Panc1 (cell line): ENCODE results near the gene TAAR5. TPM values are rescaled to one million over a fixed set of nuclear protein-coding genes. Genes with fewer than 3 reads are reported as not detected.
"Not testable (repeated sequence)": the region's sequence is repeated elsewhere in the genome, so short reads cannot be mapped to it uniquely, and the experiment has no call there.

Experiments
- ATAC-seq: fragments of 200-7000 bp; cut with Tn5 transposase; 2 replicates; pipeline ENCODE4 v1.9.1; 2020; ENCODE audit warnings: mild to moderate bottlenecking, moderate library complexity
- Bru-seq: library from RNA; stranded (reverse); fragments of 400-500 nt; gene quantifications from one replicate; lab custom pipeline; 2021; lab: Mats Ljungman, UMichigan
- BruChase-seq, 2 experiments: library from RNA; stranded (reverse); fragments of 400-500 nt; gene quantifications; one replicate each; lab custom pipeline; 2021; lab: Mats Ljungman, UMichigan
- BruUV-seq: library from RNA; stranded (reverse); fragments of 400-500 nt; replicated peaks from 2 replicates; lab custom pipeline; 2021; lab: Mats Ljungman, UMichigan
- CTCF ChIA-PET: fragments of 300-600 bp; sonication (Branson Sonifier 250); formaldehyde crosslinking; loops from one replicate; lab custom pipeline; 2022; ENCODE audit warnings: antibody characterized with exemption; lab: Charles Lee
- POLR2A ChIA-PET: fragments of 300-600 bp; sonication (Branson Sonifier 250); formaldehyde crosslinking; loops from one replicate; lab custom pipeline; 2022; ENCODE audit warnings: antibody characterized with exemption; lab: Charles Lee
- DNase-seq: peaks from one replicate; pipeline ENCODE4 v3.0.0-alpha.2; 2010; ENCODE audit warnings: low read depth, low spot score
- H3K27ac ChIP-seq: 2 replicates; pipeline ENCODE4 v1.5.1; 2011; ENCODE audit warnings: mild to moderate bottlenecking, low read length, inconsistent platforms
- H3K27me3 ChIP-seq: fragments of 200-500 bp; sonication (Bioruptor generic); 2 replicates; pipeline ENCODE4 v1.6.0; 2014; ENCODE audit warnings: low read length, inconsistent platforms; ENCODE audit not compliant: control insufficient read depth, insufficient read depth
- H3K36me3 ChIP-seq: fragments of 200-500 bp; sonication (Bioruptor generic); 2 replicates; pipeline ENCODE4 v1.5.1; 2014; ENCODE audit warnings: inconsistent platforms, mild to moderate bottlenecking, low read length, moderate library complexity; ENCODE audit not compliant: control insufficient read depth, insufficient read depth
- H3K4me1 ChIP-seq: 2 replicates; pipeline ENCODE4 v1.5.1; 2011; ENCODE audit warnings: inconsistent platforms, mild to moderate bottlenecking, low read length, moderate library complexity; ENCODE audit not compliant: control insufficient read depth, insufficient read depth
- H3K4me3 ChIP-seq, 2 experiments: 2 replicates each; pipeline ENCODE4 v1.5.1; 2011 to 2012; ENCODE audit warnings: low read depth in 2 of 2, low read length in 2 of 2, mild to moderate bottlenecking in 2 of 2, inconsistent platforms in 1 of 2, moderate library complexity in 1 of 2
- H3K9me3 ChIP-seq: fragments of 200-500 bp; sonication (Bioruptor generic); 2 replicates; pipeline ENCODE4 v1.5.1; 2014; ENCODE audit warnings: low read depth, mild to moderate bottlenecking, inconsistent platforms, low read length, moderate library complexity; ENCODE audit not compliant: control insufficient read depth, insufficient read depth
- POLR2AphosphoS5 ChIP-seq: IDR thresholded peaks from 2 replicates; pipeline ENCODE4 v1.6.1; 2012; ENCODE audit warnings: mild to moderate bottlenecking, low read depth, low read length, moderate library complexity
- REST ChIP-seq, 2 experiments: IDR thresholded peaks; 2 replicates each; pipeline ENCODE4 v1.6.1; 2011 to 2012; ENCODE audit warnings: low read depth in 2 of 2, control low read depth in 1 of 2, low read length in 1 of 2, mild to moderate bottlenecking in 1 of 2, moderate library complexity in 1 of 2; ENCODE audit not compliant: insufficient read depth in 1 of 2
- SIN3A ChIP-seq: IDR thresholded peaks from 2 replicates; pipeline ENCODE4 v1.6.1; 2012; ENCODE audit warnings: low read depth, mild to moderate bottlenecking, low read length, moderate library complexity, borderline replicate concordance; ENCODE audit not compliant: insufficient read depth
- TCF7L2 ChIP-seq: IDR thresholded peaks from 2 replicates; pipeline ENCODE4 v1.6.1; 2011; ENCODE audit warnings: mild to moderate bottlenecking, low read depth, low read length, inconsistent platforms
- in situ Hi-C: cut with HindIII; loops from 2 replicates; pipeline ENCODE4 v1.10.0; 2016; ENCODE audit warnings: low sequenced_read_pairs, low pct_unique_long_range_greater_than_20kb
- intact Hi-C: fragments of 100-400 bp; cut with micrococcal nuclease; formaldehyde crosslinking; loops from one replicate; pipeline ENCODE4 v1.10.0; 2022; ENCODE audit not compliant: unreplicated experiment
- long read RNA-seq: library from polyadenylated mRNA; unstranded; transcript quantifications from one replicate; pipeline ENCODE4 v2.0.0, GENCODE V29; 2021; ENCODE audit not compliant: unreplicated experiment
- polyA plus RNA-seq: library from polyadenylated mRNA; unstranded; fragments of >200 nt; gene quantifications from one replicate; pipeline ENCODE4 v1.2.1, GENCODE V29; 2012; ENCODE audit warnings: missing spikeins; ENCODE audit not compliant: insufficient read length
- total RNA-seq: library from RNA; stranded (reverse); gene quantifications from one replicate; pipeline ENCODE4 v1.2.1, GENCODE V29; 2021; ENCODE audit not compliant: unreplicated experiment
- TF ChIP-seq, protein P1 (sequence below): fragments of 450-650 bp; IDR thresholded peaks from 2 replicates; pipeline ENCODE4 v1.5.1; 2017; ENCODE audit warnings: mild to moderate bottlenecking

The TAAR5 gene
- total RNA-seq (not detected), Bru-seq, nascent RNA (not detected), BruChase-seq, experiment 1, labeled RNA remaining after a 2-hour chase (not detected), BruChase-seq, experiment 2, labeled RNA remaining after a 6-hour chase (not detected)
- polyA plus RNA-seq: not detected
- long read RNA-seq: 0 reads

DNA sequence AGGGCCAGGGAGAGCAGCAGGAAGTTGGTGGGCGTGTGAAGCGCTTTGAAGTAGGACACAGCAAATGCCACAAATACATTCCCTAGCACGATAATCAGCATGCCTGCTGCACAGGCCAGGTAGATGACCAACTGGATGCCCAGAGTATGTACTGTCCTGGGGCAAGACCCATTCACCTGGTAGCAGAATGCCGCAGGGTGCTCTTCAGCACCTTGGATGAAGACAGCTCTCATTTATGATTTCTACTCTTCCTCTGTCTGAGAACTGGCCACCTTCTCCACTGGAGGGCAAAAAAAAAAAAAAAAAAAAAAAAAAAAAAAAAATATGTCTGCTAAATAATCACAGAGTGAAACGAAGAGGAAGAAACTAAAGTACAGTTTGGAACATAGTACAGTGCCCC, at the start of gene TAAR5:
Gene TAAR5, minus strand, starts transcription at position 288 of the 400 bp plus-strand sequence. Its CDS starts 55 bp downstream, at position 233.
- H3K27ac ChIP-seq: no peak within 1 kb of the TSS
- no peaks in the 10 kb centered on the region for H3K36me3 ChIP-seq
- DNase-seq (no peak), ATAC-seq (no peak)
- CTCF ChIA-PET: no interaction called here
- no peak within 1 kb of the TSS for H3K4me3 ChIP-seq
- no TSS peak for BruUV-seq
- TF ChIP-seq SIN3A: no peak
- in situ Hi-C loops (no loop called here), intact Hi-C loops (no loop called here)
- no peaks in the 10 kb centered on the region for H3K4me1 ChIP-seq
- POLR2A ChIA-PET: no interaction called here
- H3K9me3 ChIP-seq: no peaks in the 10 kb centered on the region
- H3K27me3 ChIP-seq: no peaks in the 10 kb centered on the region; the same call in 1 of the 2 replicates

GRCh38 chr6:132637135-132637534, 47.6 kb upstream of the TAAR5 start:
- H3K27ac ChIP-seq, POLR2A ChIA-PET, intact Hi-C loops, BruUV-seq, H3K36me3 ChIP-seq, H3K4me3 ChIP-seq, H3K4me1 ChIP-seq, H3K9me3 ChIP-seq, DNase-seq, H3K27me3 ChIP-seq, ATAC-seq, in situ Hi-C loops, CTCF ChIA-PET: not testable (repeated sequence)

GRCh38 chr6:132635906-132636305, 46.4 kb upstream of the TAAR5 start:
- POLR2A ChIA-PET, in situ Hi-C loops, H3K27me3 ChIP-seq, intact Hi-C loops, BruUV-seq, H3K36me3 ChIP-seq, CTCF ChIA-PET, H3K9me3 ChIP-seq, DNase-seq, H3K4me3 ChIP-seq, ATAC-seq, H3K4me1 ChIP-seq, H3K27ac ChIP-seq: not testable (repeated sequence)

DNA sequence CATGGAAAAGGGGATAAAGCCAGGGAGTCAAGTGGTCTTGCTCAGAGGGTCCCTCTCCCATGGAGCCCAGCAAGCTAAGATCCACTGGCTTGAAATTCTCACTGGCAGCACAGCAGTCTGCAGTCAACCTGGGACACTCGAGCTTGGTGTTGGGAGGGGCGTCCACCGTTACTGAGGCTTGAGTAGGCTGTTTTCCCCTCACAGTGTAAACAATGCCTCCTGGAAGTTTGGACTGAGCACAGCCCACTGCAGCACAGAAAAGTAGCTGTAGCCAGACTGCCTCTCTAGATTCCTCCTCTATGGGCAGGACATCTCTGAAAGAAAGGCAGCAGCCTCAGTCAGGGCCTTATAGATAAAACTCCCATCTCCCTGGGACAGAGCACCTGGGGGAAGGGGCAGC, 45.7 kb upstream of the TAAR5 start:
- H3K4me1 ChIP-seq, H3K27me3 ChIP-seq, intact Hi-C loops, DNase-seq, H3K27ac ChIP-seq, in situ Hi-C loops, CTCF ChIA-PET, H3K9me3 ChIP-seq, POLR2A ChIA-PET, BruUV-seq, ATAC-seq, H3K4me3 ChIP-seq, H3K36me3 ChIP-seq: not testable (repeated sequence)

DNA sequence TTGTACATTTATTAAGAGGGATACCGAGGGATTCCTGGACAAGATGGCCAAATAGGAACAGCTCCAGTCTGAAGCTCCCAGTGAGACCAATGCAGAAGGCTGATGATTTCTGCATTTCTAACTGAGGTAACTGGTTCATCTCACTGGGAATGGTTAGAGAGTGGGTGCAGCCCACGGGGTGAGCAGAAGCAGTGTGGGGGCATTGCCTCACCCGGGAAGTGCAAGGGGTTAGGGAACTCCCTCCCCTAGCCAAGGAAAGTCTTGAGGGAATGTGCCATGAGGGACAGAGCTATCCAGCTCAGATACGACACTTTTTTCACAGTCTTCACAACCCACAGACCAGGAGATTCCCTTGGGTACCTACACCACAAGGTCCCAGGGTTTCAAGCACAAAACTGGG, 45.3 kb upstream of the TAAR5 start:
- no TSS peak for BruUV-seq
- intact Hi-C loops (no loop called here), in situ Hi-C loops (no loop called here)
- Histone ChIP-seq H3K9me3 (no peaks in the 10 kb centered on the region), H3K4me1 (no peaks in the 10 kb centered on the region), H3K27ac (no peak overlapping the region), H3K4me3 (no peak overlapping the region), H3K36me3 (no peaks in the 10 kb centered on the region), H3K27me3 (no peaks in the 10 kb centered on the region)
- ChIA-PET POLR2A (no interaction called here), CTCF (no interaction called here)
- DNase-seq (no peak), ATAC-seq (no peak)
- no peak for TF ChIP-seq REST (IDR thresholded peaks at IDR 0.05; ENCODE audit: insufficient read depth in 1 of 2, low read depth in 2 of 2, low read length in 1 of 2)
- TF ChIP-seq POLR2AphosphoS5: no peak
- no peak for TF ChIP-seq SIN3A
- no peak for TF ChIP-seq TCF7L2
- TF ChIP-seq, protein P1, sequence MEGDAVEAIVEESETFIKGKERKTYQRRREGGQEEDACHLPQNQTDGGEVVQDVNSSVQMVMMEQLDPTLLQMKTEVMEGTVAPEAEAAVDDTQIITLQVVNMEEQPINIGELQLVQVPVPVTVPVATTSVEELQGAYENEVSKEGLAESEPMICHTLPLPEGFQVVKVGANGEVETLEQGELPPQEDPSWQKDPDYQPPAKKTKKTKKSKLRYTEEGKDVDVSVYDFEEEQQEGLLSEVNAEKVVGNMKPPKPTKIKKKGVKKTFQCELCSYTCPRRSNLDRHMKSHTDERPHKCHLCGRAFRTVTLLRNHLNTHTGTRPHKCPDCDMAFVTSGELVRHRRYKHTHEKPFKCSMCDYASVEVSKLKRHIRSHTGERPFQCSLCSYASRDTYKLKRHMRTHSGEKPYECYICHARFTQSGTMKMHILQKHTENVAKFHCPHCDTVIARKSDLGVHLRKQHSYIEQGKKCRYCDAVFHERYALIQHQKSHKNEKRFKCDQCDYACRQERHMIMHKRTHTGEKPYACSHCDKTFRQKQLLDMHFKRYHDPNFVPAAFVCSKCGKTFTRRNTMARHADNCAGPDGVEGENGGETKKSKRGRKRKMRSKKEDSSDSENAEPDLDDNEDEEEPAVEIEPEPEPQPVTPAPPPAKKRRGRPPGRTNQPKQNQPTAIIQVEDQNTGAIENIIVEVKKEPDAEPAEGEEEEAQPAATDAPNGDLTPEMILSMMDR: no peak
